ENCODE results near the gene ZNF236.
"Not testable (repeated sequence)": the region's sequence is repeated elsewhere in the genome, so short reads cannot be mapped to it uniquely, and the experiment has no call there.

ZNF236 gene

DNA sequence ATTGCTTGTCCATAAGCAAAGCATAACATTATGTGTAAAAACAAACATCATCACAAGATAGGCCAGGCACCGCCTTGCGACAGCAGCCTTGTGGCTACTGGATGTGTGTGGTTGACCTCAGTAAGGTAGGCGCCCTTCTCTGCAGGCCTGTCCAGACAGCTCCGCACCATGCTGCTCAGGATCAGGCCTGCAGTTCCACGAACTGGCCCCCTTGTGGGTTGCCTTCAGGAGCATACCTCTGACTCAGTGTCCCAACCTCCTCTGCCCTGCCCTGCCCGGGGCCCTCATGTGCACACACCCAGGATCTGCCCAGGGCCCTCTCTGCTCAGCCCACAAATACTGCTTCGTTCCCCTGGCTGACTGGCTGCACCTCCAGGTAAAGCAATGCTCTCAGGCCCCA is 16.1 kb upstream of the ZNF236 start:
- Histone ChIP-seq H3K9me3 (ENCODE audit: insufficient read depth, low read length) (no peaks in the 10 kb centered on the region), H3K9me2 (replicated peaks; ENCODE audit: insufficient read depth, low read length) (no peaks in the 10 kb centered on the region)

GRCh38 chr18:76808561-76808960 is 13.8 kb upstream of the ZNF236 start:
- Histone ChIP-seq H3K79me2 (ENCODE audit: insufficient read depth, low read length) (no peaks in the 10 kb centered on the region), H3K9ac (ENCODE audit: low read length) (no peak overlapping the region), H3F3A (ENCODE audit: insufficient read depth) (no peaks in the 10 kb centered on the region), H3K4me3 (ENCODE audit: insufficient read depth, low read length, poor library complexity, severe bottlenecking) (no peak overlapping the region), H3K27me3 (ENCODE audit: low read length) (no peaks in the 10 kb centered on the region), H4K20me1 (ENCODE audit: low read depth, low read length) (no peaks in the 10 kb centered on the region), H3K9me2 (replicated peaks; ENCODE audit: insufficient read depth, low read length) (no peaks in the 10 kb centered on the region), H2AFZ (ENCODE audit: low read depth, low read length, severe bottlenecking) (no peak overlapping the region), H3K9me3 (ENCODE audit: insufficient read depth, low read length) (no peaks in the 10 kb centered on the region), H3K36me3 (ENCODE audit: low read length) (no peaks in the 10 kb centered on the region), H3K4me2 (ENCODE audit: low read depth, low read length, poor library complexity, severe bottlenecking) (no peak overlapping the region), H3K27ac (ENCODE audit: low read depth, low read length) (no peak overlapping the region)
- TF ChIP-seq EZH2phosphoT487 (conservative IDR thresholded peaks at IDR 0.05; ENCODE audit: low read length) = no peak
- TF ChIP-seq, protein P1, sequence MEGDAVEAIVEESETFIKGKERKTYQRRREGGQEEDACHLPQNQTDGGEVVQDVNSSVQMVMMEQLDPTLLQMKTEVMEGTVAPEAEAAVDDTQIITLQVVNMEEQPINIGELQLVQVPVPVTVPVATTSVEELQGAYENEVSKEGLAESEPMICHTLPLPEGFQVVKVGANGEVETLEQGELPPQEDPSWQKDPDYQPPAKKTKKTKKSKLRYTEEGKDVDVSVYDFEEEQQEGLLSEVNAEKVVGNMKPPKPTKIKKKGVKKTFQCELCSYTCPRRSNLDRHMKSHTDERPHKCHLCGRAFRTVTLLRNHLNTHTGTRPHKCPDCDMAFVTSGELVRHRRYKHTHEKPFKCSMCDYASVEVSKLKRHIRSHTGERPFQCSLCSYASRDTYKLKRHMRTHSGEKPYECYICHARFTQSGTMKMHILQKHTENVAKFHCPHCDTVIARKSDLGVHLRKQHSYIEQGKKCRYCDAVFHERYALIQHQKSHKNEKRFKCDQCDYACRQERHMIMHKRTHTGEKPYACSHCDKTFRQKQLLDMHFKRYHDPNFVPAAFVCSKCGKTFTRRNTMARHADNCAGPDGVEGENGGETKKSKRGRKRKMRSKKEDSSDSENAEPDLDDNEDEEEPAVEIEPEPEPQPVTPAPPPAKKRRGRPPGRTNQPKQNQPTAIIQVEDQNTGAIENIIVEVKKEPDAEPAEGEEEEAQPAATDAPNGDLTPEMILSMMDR (IDR thresholded peaks at IDR 0.05; ENCODE audit: insufficient read depth, low read length, poor library complexity, severe bottlenecking) = no peak

More for the DNA sequence above, 16.1 kb upstream of the ZNF236 start:
- no peaks in the 10 kb centered on the region for H4K20me1 ChIP-seq (ENCODE audit: low read depth, low read length)
- H3K4me3 ChIP-seq (ENCODE audit: insufficient read depth, low read length, poor library complexity, severe bottlenecking) = no peak overlapping the region
- H3K9ac ChIP-seq (ENCODE audit: low read length) = no peak overlapping the region
- H3K36me3 ChIP-seq (ENCODE audit: low read length) = no peaks in the 10 kb centered on the region
- no peaks in the 10 kb centered on the region for H3K79me2 ChIP-seq (ENCODE audit: insufficient read depth, low read length)
- H2AFZ ChIP-seq (ENCODE audit: low read depth, low read length, severe bottlenecking) = no peak overlapping the region
- H3K27ac ChIP-seq (ENCODE audit: low read depth, low read length) = no peak overlapping the region
- peaks cover 5% of the 10 kb centered on the region; the same call in 1 of the 2 replicates for H3F3A ChIP-seq (ENCODE audit: insufficient read depth)
- TF ChIP-seq EZH2phosphoT487 (conservative IDR thresholded peaks at IDR 0.05; ENCODE audit: low read length) = no peak
- TF ChIP-seq, protein P1 (IDR thresholded peaks at IDR 0.05; ENCODE audit: insufficient read depth, low read length, poor library complexity, severe bottlenecking) = no peak
- no peak overlapping the region for H3K4me2 ChIP-seq (ENCODE audit: low read depth, low read length, poor library complexity, severe bottlenecking)
- no peaks in the 10 kb centered on the region for H3K27me3 ChIP-seq (ENCODE audit: low read length)

DNA sequence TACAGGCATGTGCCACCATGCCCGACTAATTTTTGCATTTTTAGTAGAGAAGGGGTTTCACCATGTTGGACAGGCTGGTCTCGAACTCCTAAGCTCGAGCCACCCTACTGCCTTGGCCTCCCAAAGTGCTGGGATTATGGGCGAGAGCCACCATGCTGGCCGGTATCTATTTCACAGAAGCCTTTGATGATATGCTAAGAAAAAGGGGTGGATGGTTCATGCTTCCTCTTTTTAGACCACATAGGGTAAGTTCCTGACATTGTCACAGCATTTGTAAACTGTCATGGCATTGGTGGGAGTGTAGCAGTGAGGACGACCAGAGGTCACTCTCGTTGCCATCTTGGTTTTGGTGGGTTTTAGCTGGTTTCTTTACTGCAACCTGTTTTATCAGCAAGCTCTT is 10.8 kb upstream of the ZNF236 start:
- H3K79me2 ChIP-seq (ENCODE audit: insufficient read depth, low read length); H3K36me3 ChIP-seq (ENCODE audit: low read length); H3K27me3 ChIP-seq (ENCODE audit: low read length); H3K4me2 ChIP-seq (ENCODE audit: low read depth, low read length, poor library complexity, severe bottlenecking); H3K9me3 ChIP-seq (ENCODE audit: insufficient read depth, low read length); H3K4me3 ChIP-seq (ENCODE audit: insufficient read depth, low read length, poor library complexity, severe bottlenecking); H2AFZ ChIP-seq (ENCODE audit: low read depth, low read length, severe bottlenecking); H3F3A ChIP-seq (ENCODE audit: insufficient read depth); H3K9me2 ChIP-seq (replicated peaks; ENCODE audit: insufficient read depth, low read length); H4K20me1 ChIP-seq (ENCODE audit: low read depth, low read length); H3K27ac ChIP-seq (ENCODE audit: low read depth, low read length); H3K9ac ChIP-seq (ENCODE audit: low read length): not testable (repeated sequence)

DNA sequence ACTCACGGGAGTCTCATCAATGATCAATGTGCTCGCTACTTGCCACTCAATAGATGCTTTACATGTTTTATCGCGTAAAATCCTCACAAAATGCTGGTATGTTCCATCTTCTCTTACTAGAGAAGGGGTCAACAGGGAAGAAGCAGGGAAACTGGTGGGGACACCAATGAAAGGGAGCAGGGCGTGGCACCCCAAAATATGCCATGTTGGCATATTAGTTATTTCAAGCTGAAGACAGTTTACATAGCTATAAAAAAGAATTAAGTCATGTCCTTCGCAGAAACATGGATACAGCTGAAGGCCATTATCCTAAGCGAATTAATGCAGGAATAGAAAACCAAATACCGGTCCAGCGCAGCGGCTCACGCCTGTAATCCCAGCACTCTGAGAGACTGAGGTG is 8.1 kb upstream of the ZNF236 start:
- Histone ChIP-seq H3K4me2 (ENCODE audit: low read depth, low read length, poor library complexity, severe bottlenecking) (no peak overlapping the region), H3K9me3 (ENCODE audit: insufficient read depth, low read length) (no peaks in the 10 kb centered on the region), H2AFZ (ENCODE audit: low read depth, low read length, severe bottlenecking) (no peak overlapping the region), H3K27ac (ENCODE audit: low read depth, low read length) (no peak overlapping the region), H3K79me2 (ENCODE audit: insufficient read depth, low read length) (peaks cover 30% of the 10 kb centered on the region), H4K20me1 (ENCODE audit: low read depth, low read length) (peaks cover 3% of the 10 kb centered on the region; the same call in 1 of the 2 replicates), H3K4me3 (ENCODE audit: insufficient read depth, low read length, poor library complexity, severe bottlenecking) (no peak overlapping the region), H3F3A (ENCODE audit: insufficient read depth) (0 out of 2 replicates have a peak, but pooled peaks cover 2% of the 10 kb centered on the region), H3K9ac (ENCODE audit: low read length) (no peak overlapping the region), H3K36me3 (ENCODE audit: low read length) (0 out of 2 replicates have a peak, but pooled peaks cover 3% of the 10 kb centered on the region), H3K9me2 (replicated peaks; ENCODE audit: insufficient read depth, low read length) (no peaks in the 10 kb centered on the region), H3K27me3 (ENCODE audit: low read length) (no peaks in the 10 kb centered on the region)
- TF ChIP-seq EZH2phosphoT487 (conservative IDR thresholded peaks at IDR 0.05; ENCODE audit: low read length) = no peak
- TF ChIP-seq, protein P1 (IDR thresholded peaks at IDR 0.05; ENCODE audit: insufficient read depth, low read length, poor library complexity, severe bottlenecking) = no peak

Data from SU-DHL-6 (cell line).